HepG2 (cell line): ENCODE measurements around the gene NPB.

ENCODE experiments used
- BRD4 ChIP-seq: sonication (generic); formaldehyde crosslinking; IDR thresholded peaks from 2 replicates; pipeline ENCODE4 v1.4.0; 2020; ENCODE audit warnings: missing genetic modification reagents
- ESRRA ChIP-seq: sonication (generic); formaldehyde crosslinking; IDR thresholded peaks from 2 replicates; pipeline ENCODE4 v1.5.1; 2020; ENCODE audit warnings: mild to moderate bottlenecking, low read depth, missing genetic modification reagents
- MEIS1 ChIP-seq: sonication (generic); formaldehyde crosslinking; IDR thresholded peaks from 2 replicates; pipeline ENCODE4 v1.9.0; 2021; ENCODE audit warnings: mild to moderate bottlenecking, missing genetic modification reagents, moderate library complexity, borderline replicate concordance
- TF ChIP-seq, protein P1 (sequence below): IDR thresholded peaks from 2 replicates; pipeline ENCODE4 v1.6.1; 2016; ENCODE audit warnings: low read depth
- TF ChIP-seq, protein P2 (sequence below): sonication (generic); formaldehyde crosslinking; IDR thresholded peaks from 2 replicates; pipeline ENCODE4 v1.5.0; 2020; ENCODE audit warnings: mild to moderate bottlenecking, missing genetic modification reagents, moderate library complexity

DNA sequence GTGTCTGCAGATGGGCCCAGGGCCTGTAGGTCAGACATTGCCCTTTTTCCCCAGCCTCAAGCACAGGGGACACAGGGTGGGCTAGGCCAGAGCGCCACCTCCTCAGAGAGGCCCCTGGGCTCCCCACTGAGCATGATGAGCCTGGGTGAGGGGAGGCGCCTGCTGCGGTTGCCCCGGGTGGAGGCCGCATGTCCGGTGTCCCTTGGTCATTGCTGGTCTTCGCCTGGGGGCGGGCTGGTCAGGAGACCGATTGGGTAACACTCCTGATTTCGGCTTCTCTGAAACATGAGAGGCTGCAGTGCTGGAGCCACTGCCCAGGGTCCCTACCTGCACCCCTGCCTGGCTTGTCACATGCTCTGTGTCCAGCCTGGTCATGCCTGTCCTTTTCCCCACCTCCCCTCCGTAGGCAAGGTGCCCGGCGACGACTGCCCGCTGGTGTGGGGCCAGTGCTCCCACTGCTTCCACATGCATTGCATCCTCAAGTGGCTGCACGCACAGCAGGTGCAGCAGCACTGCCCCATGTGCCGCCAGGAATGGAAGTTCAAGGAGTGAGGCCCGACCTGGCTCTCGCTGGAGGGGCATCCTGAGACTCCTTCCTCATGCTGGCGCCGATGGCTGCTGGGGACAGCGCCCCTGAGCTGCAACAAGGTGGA, 2.4 kb upstream of the NPB start:
- TF ChIP-seq ESRRA (CRISPR knock-in tag), result no peak
- TF ChIP-seq MEIS1 (CRISPR knock-in tag), result no peak
- TF ChIP-seq BRD4 (CRISPR knock-in tag), result no peak
- TF ChIP-seq, protein P1, sequence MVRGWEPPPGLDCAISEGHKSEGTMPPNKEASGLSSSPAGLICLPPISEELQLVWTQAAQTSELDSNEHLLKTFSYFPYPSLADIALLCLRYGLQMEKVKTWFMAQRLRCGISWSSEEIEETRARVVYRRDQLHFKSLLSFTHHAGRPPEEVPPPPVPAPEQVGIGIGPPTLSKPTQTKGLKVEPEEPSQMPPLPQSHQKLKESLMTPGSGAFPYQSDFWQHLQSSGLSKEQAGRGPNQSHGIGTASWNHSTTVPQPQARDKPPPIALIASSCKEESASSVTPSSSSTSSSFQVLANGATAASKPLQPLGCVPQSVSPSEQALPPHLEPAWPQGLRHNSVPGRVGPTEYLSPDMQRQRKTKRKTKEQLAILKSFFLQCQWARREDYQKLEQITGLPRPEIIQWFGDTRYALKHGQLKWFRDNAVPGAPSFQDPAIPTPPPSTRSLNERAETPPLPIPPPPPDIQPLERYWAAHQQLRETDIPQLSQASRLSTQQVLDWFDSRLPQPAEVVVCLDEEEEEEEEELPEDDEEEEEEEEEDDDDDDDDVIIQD (CRISPR knock-in tag), result no peak
- TF ChIP-seq, protein P2, sequence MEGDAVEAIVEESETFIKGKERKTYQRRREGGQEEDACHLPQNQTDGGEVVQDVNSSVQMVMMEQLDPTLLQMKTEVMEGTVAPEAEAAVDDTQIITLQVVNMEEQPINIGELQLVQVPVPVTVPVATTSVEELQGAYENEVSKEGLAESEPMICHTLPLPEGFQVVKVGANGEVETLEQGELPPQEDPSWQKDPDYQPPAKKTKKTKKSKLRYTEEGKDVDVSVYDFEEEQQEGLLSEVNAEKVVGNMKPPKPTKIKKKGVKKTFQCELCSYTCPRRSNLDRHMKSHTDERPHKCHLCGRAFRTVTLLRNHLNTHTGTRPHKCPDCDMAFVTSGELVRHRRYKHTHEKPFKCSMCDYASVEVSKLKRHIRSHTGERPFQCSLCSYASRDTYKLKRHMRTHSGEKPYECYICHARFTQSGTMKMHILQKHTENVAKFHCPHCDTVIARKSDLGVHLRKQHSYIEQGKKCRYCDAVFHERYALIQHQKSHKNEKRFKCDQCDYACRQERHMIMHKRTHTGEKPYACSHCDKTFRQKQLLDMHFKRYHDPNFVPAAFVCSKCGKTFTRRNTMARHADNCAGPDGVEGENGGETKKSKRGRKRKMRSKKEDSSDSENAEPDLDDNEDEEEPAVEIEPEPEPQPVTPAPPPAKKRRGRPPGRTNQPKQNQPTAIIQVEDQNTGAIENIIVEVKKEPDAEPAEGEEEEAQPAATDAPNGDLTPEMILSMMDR (CRISPR knock-in tag), result no peak
